Fibroblast of lung (primary cell): ENCODE measurements around the gene TMTC2. TPM values are rescaled to one million over a fixed set of nuclear protein-coding genes. Genes with fewer than 3 reads are reported as not detected.
A peak's percentile ranks its signal among the peaks of the same experiment; 100 is the strongest.

Source experiments
- DNase-seq, 2 donors: peaks; one replicate each; pipeline versions ENCODE4 v3.0.0 to v3.0.0-alpha.2; 2010; ENCODE audit warnings: low read depth in 2 of 2
- H2AFZ ChIP-seq: 2 replicates; pipeline ENCODE4 v1.5.1; 2012; ENCODE audit warnings: low read length, control low read depth, inconsistent platforms
- H3K27ac ChIP-seq: 2 replicates; pipeline ENCODE4 v1.5.1; 2011; ENCODE audit warnings: low read length, control low read depth; ENCODE audit not compliant: insufficient read depth
- H3K27me3 ChIP-seq: 2 replicates; pipeline ENCODE4 v1.5.1; 2011; ENCODE audit warnings: mild to moderate bottlenecking, low read length; ENCODE audit not compliant: control insufficient read depth, insufficient read depth
- H3K36me3 ChIP-seq: 2 replicates; pipeline ENCODE4 v1.5.1; 2011; ENCODE audit warnings: low read length; ENCODE audit not compliant: control insufficient read depth, insufficient read depth
- H3K4me1 ChIP-seq: 2 replicates; pipeline ENCODE4 v1.5.1; 2011; ENCODE audit warnings: low read length; ENCODE audit not compliant: control insufficient read depth, insufficient read depth; ENCODE audit errors: extremely low read depth
- H3K4me2 ChIP-seq: 2 replicates; pipeline ENCODE4 v1.5.1; 2011; ENCODE audit warnings: low read length, control low read depth; ENCODE audit not compliant: insufficient read depth; ENCODE audit errors: extremely low read depth
- H3K4me3 ChIP-seq, 4 experiments: fragments of 200-600 bp in 1 of 4; sonication (generic) in 1 of 4; replicated peaks in 1 of 4; 2 replicates each; pipeline ENCODE4 v1.5.1; 2011 to 2016; ENCODE audit warnings: low read length in 4 of 4, low read depth in 3 of 4, mild to moderate bottlenecking in 3 of 4, control low read depth in 2 of 4, inconsistent platforms in 1 of 4, mixed read lengths in 1 of 4; ENCODE audit not compliant: insufficient read depth in 1 of 4; ENCODE audit errors: control extremely low read depth in 1 of 4
- H3K79me2 ChIP-seq: 2 replicates; pipeline ENCODE4 v1.5.1; 2012; ENCODE audit warnings: mild to moderate bottlenecking, low read length, inconsistent platforms; ENCODE audit not compliant: control insufficient read depth, insufficient read depth
- H3K9ac ChIP-seq: 2 replicates; pipeline ENCODE4 v1.5.1; 2011; ENCODE audit warnings: mild to moderate bottlenecking, low read length, control low read depth; ENCODE audit not compliant: insufficient read depth
- H3K9me3 ChIP-seq: 2 replicates; pipeline ENCODE4 v1.5.1; 2012; ENCODE audit warnings: low read depth, low read length; ENCODE audit not compliant: control insufficient read depth, insufficient read depth
- H4K20me1 ChIP-seq: 2 replicates; pipeline ENCODE4 v1.5.1; 2011; ENCODE audit warnings: low read length; ENCODE audit not compliant: control insufficient read depth, insufficient read depth; ENCODE audit errors: extremely low read depth
- CTCF ChIP-seq, 2 donors: IDR thresholded peaks in 1 of 2; conservative IDR thresholded peaks in 1 of 2; 1 replicate in 1 of 2; 2 replicates in 1 of 2; pipeline ENCODE4 v1.5.1; 2011 to 2012; ENCODE audit warnings: low read length in 2 of 2, control low read depth in 1 of 2, inconsistent platforms in 1 of 2, low read depth in 1 of 2, mild to moderate bottlenecking in 1 of 2
- EZH2 ChIP-seq: IDR thresholded peaks from 2 replicates; pipeline ENCODE4 v1.5.1; 2012; ENCODE audit warnings: low read length, control low read depth, mild to moderate bottlenecking; ENCODE audit errors: missing control alignments
- polyA plus RNA-seq, 2 donors: library from polyadenylated mRNA; depleted of rRNA in 1 of 2; stranded (reverse) in 1 of 2; unstranded in 1 of 2; fragments of >200 nt; gene quantifications; 2 replicates each; pipeline ENCODE4 v1.2.1, GENCODE V29; 2011 to 2012; ENCODE audit warnings: missing spikeins in 1 of 2
- total RNA-seq: library from RNA; depleted of rRNA; stranded (reverse); fragments of >200 nt; gene quantifications from 2 replicates; pipeline ENCODE4 v1.2.1, GENCODE V29; 2014

Gene TMTC2
- total and polyA plus RNA-seq, 2 donors (not counting 1 experiment from before 2014, with no cell fraction given): 3.5 to 9.7 TPM

- TF ChIP-seq CTCF (conservative IDR thresholded peaks at IDR 0.05 in 1 of 2, IDR thresholded peaks at IDR 0.05 in 1 of 2; ENCODE audit: low read depth in 1 of 2, low read length in 2 of 2): peak; percentile 25 to 32
- TF ChIP-seq EZH2: no peak
- Histone ChIP-seq H3K9ac (no peak overlapping the region), H3K4me1 (no peaks in the 10 kb centered on the region), H3K4me3 (peak overlapping the region; percentile 84 to 99 (median 96)), H3K9me3 (no peaks in the 10 kb centered on the region), H4K20me1 (no peaks in the 10 kb centered on the region), H3K36me3 (no peaks in the 10 kb centered on the region), H3K79me2 (no peaks in the 10 kb centered on the region), H3K27me3 (no peaks in the 10 kb centered on the region), H3K4me2 (peak overlapping the region; percentile 53), H3K27ac (no peak overlapping the region), H2AFZ (peak overlapping the region; percentile 89)
- DNase-seq: peak; percentile 23
These were observed 1.4 kb downstream of the TMTC2 start for GRCh38 chr12:82688035-82688501.

- Histone ChIP-seq H3K79me2 (no peaks in the 10 kb centered on the region), H3K4me3 (peak overlapping the region; percentile 28 to 99 (median 89)), H3K27ac (no peak overlapping the region), H3K4me2 (peak overlapping the region; percentile 76), H3K27me3 (no peaks in the 10 kb centered on the region), H2AFZ (no peak overlapping the region), H3K9me3 (no peaks in the 10 kb centered on the region), H3K9ac (no peak overlapping the region), H3K36me3 (no peaks in the 10 kb centered on the region), H3K4me1 (no peaks in the 10 kb centered on the region), H4K20me1 (no peaks in the 10 kb centered on the region)
- DNase-seq: no peak
- no peak for TF ChIP-seq EZH2
These were observed 1.9 kb downstream of the TMTC2 start for GRCh38 chr12:82688596-82688995.

GRCh38 chr12:82690006-82690405 lies 3.3 kb downstream of the TMTC2 start:
- peak overlapping the region in 1 of 4 experiments; percentile 94 for H3K4me3 ChIP-seq
- TF ChIP-seq CTCF (conservative IDR thresholded peaks at IDR 0.05 in 1 of 2, IDR thresholded peaks at IDR 0.05 in 1 of 2; ENCODE audit: low read depth in 1 of 2, low read length in 2 of 2) (no peak), EZH2 (no peak)
- no peaks in the 10 kb centered on the region for H4K20me1 ChIP-seq
- DNase-seq: no peak
- no peak overlapping the region for H2AFZ ChIP-seq
- no peak overlapping the region for H3K4me2 ChIP-seq
- H3K36me3 ChIP-seq: no peaks in the 10 kb centered on the region
- H3K9me3 ChIP-seq: no peaks in the 10 kb centered on the region
- H3K4me1 ChIP-seq: no peaks in the 10 kb centered on the region
- H3K9ac ChIP-seq: no peak overlapping the region
- H3K79me2 ChIP-seq: no peaks in the 10 kb centered on the region
- no peak overlapping the region for H3K27ac ChIP-seq
- no peaks in the 10 kb centered on the region for H3K27me3 ChIP-seq
